ENCODE data around the gene C12orf60.

DNA sequence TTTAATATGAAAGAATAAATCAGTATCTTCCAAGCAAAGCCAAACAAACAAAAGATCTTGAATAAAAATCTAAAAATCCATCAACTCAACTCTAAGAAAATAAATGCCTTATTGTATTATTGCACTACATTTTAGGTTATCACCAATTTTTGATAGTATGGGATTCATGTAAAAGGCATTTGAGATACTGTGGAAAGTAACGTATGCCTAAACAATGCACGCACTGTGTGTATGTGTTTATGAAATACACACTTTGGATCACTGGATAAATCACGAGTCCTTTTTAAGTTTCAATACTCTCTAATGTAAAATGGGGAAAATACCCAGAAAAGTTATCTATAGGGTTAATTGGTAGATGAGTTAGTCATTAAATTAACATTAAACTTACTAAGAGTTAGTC, 17.9 kb upstream of the C12orf60 start:
- TF ChIP-seq, protein P1, sequence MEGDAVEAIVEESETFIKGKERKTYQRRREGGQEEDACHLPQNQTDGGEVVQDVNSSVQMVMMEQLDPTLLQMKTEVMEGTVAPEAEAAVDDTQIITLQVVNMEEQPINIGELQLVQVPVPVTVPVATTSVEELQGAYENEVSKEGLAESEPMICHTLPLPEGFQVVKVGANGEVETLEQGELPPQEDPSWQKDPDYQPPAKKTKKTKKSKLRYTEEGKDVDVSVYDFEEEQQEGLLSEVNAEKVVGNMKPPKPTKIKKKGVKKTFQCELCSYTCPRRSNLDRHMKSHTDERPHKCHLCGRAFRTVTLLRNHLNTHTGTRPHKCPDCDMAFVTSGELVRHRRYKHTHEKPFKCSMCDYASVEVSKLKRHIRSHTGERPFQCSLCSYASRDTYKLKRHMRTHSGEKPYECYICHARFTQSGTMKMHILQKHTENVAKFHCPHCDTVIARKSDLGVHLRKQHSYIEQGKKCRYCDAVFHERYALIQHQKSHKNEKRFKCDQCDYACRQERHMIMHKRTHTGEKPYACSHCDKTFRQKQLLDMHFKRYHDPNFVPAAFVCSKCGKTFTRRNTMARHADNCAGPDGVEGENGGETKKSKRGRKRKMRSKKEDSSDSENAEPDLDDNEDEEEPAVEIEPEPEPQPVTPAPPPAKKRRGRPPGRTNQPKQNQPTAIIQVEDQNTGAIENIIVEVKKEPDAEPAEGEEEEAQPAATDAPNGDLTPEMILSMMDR (IDR thresholded peaks at IDR 0.05): no peak
- TF ChIP-seq SIN3A (IDR thresholded peaks at IDR 0.05; ENCODE audit: borderline replicate concordance, insufficient read depth, low read depth, low read length): no peak
- no peak for TF ChIP-seq POLR2AphosphoS5 (IDR thresholded peaks at IDR 0.05; ENCODE audit: low read depth, low read length)
- TF ChIP-seq, protein P2, sequence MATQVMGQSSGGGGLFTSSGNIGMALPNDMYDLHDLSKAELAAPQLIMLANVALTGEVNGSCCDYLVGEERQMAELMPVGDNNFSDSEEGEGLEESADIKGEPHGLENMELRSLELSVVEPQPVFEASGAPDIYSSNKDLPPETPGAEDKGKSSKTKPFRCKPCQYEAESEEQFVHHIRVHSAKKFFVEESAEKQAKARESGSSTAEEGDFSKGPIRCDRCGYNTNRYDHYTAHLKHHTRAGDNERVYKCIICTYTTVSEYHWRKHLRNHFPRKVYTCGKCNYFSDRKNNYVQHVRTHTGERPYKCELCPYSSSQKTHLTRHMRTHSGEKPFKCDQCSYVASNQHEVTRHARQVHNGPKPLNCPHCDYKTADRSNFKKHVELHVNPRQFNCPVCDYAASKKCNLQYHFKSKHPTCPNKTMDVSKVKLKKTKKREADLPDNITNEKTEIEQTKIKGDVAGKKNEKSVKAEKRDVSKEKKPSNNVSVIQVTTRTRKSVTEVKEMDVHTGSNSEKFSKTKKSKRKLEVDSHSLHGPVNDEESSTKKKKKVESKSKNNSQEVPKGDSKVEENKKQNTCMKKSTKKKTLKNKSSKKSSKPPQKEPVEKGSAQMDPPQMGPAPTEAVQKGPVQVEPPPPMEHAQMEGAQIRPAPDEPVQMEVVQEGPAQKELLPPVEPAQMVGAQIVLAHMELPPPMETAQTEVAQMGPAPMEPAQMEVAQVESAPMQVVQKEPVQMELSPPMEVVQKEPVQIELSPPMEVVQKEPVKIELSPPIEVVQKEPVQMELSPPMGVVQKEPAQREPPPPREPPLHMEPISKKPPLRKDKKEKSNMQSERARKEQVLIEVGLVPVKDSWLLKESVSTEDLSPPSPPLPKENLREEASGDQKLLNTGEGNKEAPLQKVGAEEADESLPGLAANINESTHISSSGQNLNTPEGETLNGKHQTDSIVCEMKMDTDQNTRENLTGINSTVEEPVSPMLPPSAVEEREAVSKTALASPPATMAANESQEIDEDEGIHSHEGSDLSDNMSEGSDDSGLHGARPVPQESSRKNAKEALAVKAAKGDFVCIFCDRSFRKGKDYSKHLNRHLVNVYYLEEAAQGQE (IDR thresholded peaks at IDR 0.05; ENCODE audit: insufficient read depth in 1 of 2, low read depth in 2 of 2, low read length in 1 of 2): no peak
- no peak for TF ChIP-seq TCF7L2 (IDR thresholded peaks at IDR 0.05; ENCODE audit: low read depth, low read length)

Data from Panc1 (cell line).